ENCODE results near the gene MEDAG. TPM values are rescaled to one million over a fixed set of nuclear protein-coding genes. Genes with fewer than 3 reads are reported as not detected.
A peak's percentile ranks its signal among the peaks of the same experiment; 100 is the strongest.

Gene MEDAG
- polyA plus RNA-seq, 3 donors: not detected

DNA sequence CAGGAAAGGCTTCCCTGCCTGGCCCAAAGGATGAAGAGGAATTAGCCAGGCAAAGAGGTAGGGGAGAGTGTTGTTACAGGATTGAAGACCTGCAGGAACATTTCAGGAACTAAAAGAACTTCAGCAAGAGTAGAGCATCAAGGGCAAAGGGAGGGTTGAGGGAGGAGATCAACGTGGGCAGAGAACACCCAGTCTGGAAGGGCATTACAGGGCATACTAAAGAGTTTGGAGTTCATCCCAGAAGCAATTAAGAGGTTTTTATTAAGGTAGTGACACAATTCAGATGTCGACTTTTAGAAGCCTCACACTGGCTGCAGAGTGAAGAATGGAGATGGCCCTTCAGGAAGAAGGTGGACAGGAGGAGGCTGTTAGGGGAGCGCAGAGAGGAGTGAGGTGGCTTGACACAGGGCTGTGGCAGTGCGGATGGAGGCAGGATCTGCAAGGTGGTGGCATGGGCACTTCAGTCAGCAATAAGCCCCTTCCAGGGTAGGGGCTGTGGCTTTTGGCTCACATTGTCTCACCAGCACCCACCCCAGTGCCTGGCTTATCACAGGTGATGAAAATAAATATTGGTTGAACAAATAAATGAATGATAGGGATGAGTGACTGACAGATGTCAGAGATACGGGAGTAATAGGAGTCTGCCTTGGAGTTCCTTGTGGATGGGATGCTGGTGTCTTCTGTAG is 51.3 kb downstream of the MEDAG start:
- no peak overlapping the region for H3K4me3 ChIP-seq (replicated peaks in 1 of 3; ENCODE audit: low read depth in 2 of 3, low read length in 3 of 3)
- peaks cover 0 to 3% of the 10 kb centered on the region in 2 donors for H3K9me3 ChIP-seq (replicated peaks in 1 of 2; ENCODE audit: control insufficient read depth in 1 of 2, insufficient read depth in 1 of 2, low read length in 2 of 2)
- H3K79me2 ChIP-seq (ENCODE audit: insufficient read depth, low read length): no peaks in the 10 kb centered on the region
- peaks cover 7 to 22% (median 8%) of the 10 kb centered on the region in 3 donors for H3K27me3 Mint-ChIP-seq (ENCODE audit: low read depth in 3 of 3)
- H3K4me1 ChIP-seq (ENCODE audit: control insufficient read depth in 1 of 2, insufficient read depth in 2 of 2, low read length in 2 of 2): no peaks in the 10 kb centered on the region
- no peak for DNase-seq
- H3K9ac ChIP-seq (ENCODE audit: insufficient read depth, low read length, poor library complexity, severe bottlenecking): no peak overlapping the region
- H3K27ac ChIP-seq (ENCODE audit: low read depth in 1 of 2, low read length in 2 of 2): no peak overlapping the region
- H2AFZ ChIP-seq (ENCODE audit: insufficient read depth, low read depth, low read length, poor library complexity, severe bottlenecking): no peak overlapping the region
- H3K4me1 Mint-ChIP-seq: no peaks in the 10 kb centered on the region
- no peaks in the 10 kb centered on the region for H4K20me1 ChIP-seq (ENCODE audit: insufficient read depth, low read length)
- no peaks in the 10 kb centered on the region for H3K36me3 ChIP-seq (replicated peaks in 1 of 2; ENCODE audit: control insufficient read depth in 1 of 2, insufficient read depth in 2 of 2, low read length in 2 of 2)
- H3K9me3 Mint-ChIP-seq: peaks cover 2 to 20% (median 13%) of the 10 kb centered on the region in 7 donors
- H3K27me3 ChIP-seq (ENCODE audit: control insufficient read depth in 2 of 2, insufficient read depth in 2 of 2, low read length in 2 of 2): no peaks in the 10 kb centered on the region
- no peak overlapping the region for H3K4me2 ChIP-seq (replicated peaks; ENCODE audit: extremely low read depth, low read length, poor library complexity, severe bottlenecking)
- WGBS (ENCODE audit: insufficient coverage): 92% methylated on average over 4 of the region's 5 CpGs
- intact Hi-C loops (cut with micrococcal nuclease): no loop called here
- no peaks in the 10 kb centered on the region for H3K36me3 Mint-ChIP-seq
- TF ChIP-seq, protein P1, sequence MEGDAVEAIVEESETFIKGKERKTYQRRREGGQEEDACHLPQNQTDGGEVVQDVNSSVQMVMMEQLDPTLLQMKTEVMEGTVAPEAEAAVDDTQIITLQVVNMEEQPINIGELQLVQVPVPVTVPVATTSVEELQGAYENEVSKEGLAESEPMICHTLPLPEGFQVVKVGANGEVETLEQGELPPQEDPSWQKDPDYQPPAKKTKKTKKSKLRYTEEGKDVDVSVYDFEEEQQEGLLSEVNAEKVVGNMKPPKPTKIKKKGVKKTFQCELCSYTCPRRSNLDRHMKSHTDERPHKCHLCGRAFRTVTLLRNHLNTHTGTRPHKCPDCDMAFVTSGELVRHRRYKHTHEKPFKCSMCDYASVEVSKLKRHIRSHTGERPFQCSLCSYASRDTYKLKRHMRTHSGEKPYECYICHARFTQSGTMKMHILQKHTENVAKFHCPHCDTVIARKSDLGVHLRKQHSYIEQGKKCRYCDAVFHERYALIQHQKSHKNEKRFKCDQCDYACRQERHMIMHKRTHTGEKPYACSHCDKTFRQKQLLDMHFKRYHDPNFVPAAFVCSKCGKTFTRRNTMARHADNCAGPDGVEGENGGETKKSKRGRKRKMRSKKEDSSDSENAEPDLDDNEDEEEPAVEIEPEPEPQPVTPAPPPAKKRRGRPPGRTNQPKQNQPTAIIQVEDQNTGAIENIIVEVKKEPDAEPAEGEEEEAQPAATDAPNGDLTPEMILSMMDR (IDR thresholded peaks at IDR 0.05): no peak
- peak overlapping the region in 1 of 7 donors; percentile 35 for H3K27ac Mint-ChIP-seq
- H3K4me3 Mint-ChIP-seq: no peak overlapping the region

DNA sequence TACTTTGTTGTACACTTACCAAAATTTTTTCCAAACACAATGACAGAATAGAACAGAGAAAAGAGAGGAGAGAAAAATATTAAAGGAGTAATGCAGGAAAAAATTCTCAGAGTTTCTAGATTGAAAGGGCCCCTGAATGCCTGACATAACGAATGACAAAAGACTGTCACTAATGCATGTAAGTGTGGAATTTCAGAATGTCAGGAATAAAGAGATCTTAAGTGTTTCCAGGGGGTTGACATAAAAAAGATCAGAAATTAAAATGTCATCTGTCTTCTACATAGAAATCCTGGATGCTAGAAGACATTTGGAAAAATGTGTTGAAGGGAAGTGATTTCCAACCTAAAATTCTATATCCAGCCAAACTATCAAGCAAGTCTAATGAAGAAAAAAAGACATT is 53.6 kb downstream of the MEDAG start:
- Mint-ChIP-seq H3K9me3 (peaks cover 2 to 20% (median 15%) of the 10 kb centered on the region in 7 donors), H3K4me1 (no peaks in the 10 kb centered on the region), H3K36me3 (no peaks in the 10 kb centered on the region), H3K27ac (no peak overlapping the region), H3K27me3 (ENCODE audit: low read depth in 3 of 3) (peaks cover 5 to 20% (median 7%) of the 10 kb centered on the region in 3 donors), H3K4me3 (no peak overlapping the region)
- Histone ChIP-seq H3K9me3 (replicated peaks in 1 of 2; ENCODE audit: control insufficient read depth in 1 of 2, insufficient read depth in 1 of 2, low read length in 2 of 2) (peaks cover 0 to 3% of the 10 kb centered on the region in 2 donors), H2AFZ (ENCODE audit: insufficient read depth, low read depth, low read length, poor library complexity, severe bottlenecking) (no peak overlapping the region), H3K27me3 (ENCODE audit: control insufficient read depth in 2 of 2, insufficient read depth in 2 of 2, low read length in 2 of 2) (no peaks in the 10 kb centered on the region), H3K36me3 (replicated peaks in 1 of 2; ENCODE audit: control insufficient read depth in 1 of 2, insufficient read depth in 2 of 2, low read length in 2 of 2) (no peaks in the 10 kb centered on the region), H3K4me2 (replicated peaks; ENCODE audit: extremely low read depth, low read length, poor library complexity, severe bottlenecking) (no peak overlapping the region), H3K9ac (ENCODE audit: insufficient read depth, low read length, poor library complexity, severe bottlenecking) (no peak overlapping the region), H3K79me2 (ENCODE audit: insufficient read depth, low read length) (no peaks in the 10 kb centered on the region), H3K27ac (ENCODE audit: low read depth in 1 of 2, low read length in 2 of 2) (no peak overlapping the region), H4K20me1 (ENCODE audit: insufficient read depth, low read length) (no peaks in the 10 kb centered on the region), H3K4me1 (ENCODE audit: control insufficient read depth in 1 of 2, insufficient read depth in 2 of 2, low read length in 2 of 2) (no peaks in the 10 kb centered on the region), H3K4me3 (replicated peaks in 1 of 3; ENCODE audit: low read depth in 2 of 3, low read length in 3 of 3) (no peak overlapping the region)
- WGBS (ENCODE audit: insufficient coverage): no CpG with 5 or more reads among the region's 1 CpG
- TF ChIP-seq, protein P1 (IDR thresholded peaks at IDR 0.05): no peak
- intact Hi-C loops (cut with micrococcal nuclease): no loop called here
- DNase-seq: no peak
